NCI-H1436 (cell line): Measurements from ENCODE around the gene ZNF532.

ENCODE experiments used
- DNase-seq: peaks from one replicate; lab custom pipeline; 2025; lab: John Stamatoyannopoulos, UW

Gene ZNF532

DNA sequence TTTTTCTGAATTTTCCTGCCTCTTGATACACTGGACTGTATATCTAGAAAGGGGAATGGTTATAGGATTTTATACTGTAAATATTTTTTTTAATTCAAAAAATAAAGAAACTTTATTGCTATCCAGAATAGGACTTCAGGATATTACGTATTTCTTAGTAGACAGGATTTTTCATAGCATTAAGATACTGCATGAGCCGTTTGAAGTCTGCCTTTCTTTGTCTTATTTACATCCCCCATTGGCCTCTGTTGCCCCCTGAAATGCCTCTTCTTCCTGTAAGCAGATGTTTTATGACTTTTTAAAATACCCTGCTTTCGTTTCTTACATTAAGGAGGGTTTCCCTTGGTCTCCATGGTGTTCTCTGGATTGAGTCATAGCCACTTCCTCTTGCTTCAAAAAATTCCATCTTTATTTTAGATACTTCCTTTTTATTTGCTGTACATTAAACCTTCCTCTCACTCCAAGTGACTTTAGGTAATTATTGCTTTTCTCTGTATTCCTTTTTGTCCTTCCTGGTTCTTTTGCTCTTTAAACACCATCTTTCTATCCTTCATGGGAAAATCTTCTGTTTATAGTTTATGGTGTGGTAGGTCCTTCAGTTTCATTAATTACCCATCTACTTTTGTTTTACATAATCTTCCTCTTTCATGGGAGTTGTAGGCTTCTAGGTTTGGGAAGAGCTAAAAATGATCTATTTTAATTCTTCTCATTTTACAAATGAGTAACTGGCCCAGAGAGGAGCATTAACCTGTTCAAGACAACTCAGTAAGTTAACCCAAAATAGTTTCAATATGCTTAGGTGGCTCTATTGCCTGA lies 72.6 kb downstream of the ZNF532 start:
- DNase-seq, result no peak

DNA sequence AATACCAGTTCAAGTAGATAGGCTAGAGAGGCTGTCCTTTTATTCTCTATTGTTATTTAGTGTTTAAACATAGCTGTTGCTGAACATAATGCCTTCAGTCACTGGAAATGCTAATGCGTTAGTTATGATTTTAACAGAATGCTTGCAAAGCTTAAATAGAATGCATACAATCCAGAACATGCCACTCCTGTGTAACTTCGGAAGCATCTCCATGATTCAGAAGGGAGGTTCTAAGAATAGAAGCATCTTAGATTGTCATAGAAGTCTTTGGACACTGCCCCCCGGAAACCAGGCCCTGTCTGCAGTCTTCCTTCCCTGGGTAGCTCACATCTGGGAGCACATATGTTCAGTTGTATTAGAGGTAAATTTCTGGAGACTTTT lies 73.2 kb downstream of the ZNF532 start:
- DNase-seq, result no peak

DNA sequence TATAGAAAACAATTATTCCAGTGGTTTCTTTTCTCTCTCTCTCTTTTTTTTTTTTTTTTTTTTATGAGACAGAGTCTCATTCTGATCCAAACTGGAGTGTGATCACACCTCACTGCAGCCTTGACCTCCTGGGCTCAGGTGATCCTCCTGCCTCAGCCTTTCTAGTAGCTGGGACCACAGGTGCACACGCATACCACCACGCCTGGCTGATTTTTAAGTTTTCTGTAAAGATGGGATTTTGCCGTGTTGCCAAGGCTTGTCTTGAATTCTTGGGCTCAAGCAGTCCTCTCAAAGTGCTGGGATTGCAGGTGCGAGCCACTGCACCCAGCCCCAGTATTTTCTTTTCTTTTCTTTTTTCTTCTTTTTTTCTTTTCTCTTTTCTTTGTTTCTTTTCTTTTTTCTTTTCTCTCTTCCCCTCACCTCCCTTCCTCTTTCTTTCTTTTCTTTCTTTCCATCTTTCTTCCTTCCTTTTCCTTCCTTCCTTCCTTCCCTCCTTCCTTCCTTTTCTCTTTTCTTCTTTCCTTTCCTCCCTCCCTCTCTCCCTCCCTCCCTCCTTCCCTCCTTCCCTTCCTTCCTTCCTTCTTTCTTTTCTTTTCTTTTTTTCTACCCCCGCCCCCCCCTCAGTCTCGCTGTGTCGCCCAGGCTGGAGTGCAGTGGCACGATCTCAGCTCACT lies 76.9 kb downstream of the ZNF532 start:
- DNase-seq, result no peak

DNA sequence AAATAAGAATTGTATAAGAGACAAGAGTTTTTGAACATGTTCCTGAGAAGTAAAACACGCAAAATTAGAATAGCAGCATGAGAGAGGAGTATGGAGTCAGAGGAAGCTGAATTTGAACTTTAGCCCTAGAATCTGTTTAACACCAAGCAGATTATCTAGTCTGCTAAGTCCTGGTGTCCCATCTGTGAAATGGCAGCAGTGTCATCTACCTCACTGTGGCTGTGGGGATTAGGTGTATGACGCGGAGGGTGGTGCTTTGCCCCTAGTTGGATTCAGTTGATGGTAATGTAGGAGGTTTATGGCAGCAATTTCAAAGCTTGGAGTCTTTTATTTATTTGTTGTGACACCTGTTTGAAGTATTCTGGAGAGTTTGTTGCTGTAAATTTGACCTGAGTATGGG lies 79.2 kb downstream of the ZNF532 start:
- no peak for DNase-seq

DNA sequence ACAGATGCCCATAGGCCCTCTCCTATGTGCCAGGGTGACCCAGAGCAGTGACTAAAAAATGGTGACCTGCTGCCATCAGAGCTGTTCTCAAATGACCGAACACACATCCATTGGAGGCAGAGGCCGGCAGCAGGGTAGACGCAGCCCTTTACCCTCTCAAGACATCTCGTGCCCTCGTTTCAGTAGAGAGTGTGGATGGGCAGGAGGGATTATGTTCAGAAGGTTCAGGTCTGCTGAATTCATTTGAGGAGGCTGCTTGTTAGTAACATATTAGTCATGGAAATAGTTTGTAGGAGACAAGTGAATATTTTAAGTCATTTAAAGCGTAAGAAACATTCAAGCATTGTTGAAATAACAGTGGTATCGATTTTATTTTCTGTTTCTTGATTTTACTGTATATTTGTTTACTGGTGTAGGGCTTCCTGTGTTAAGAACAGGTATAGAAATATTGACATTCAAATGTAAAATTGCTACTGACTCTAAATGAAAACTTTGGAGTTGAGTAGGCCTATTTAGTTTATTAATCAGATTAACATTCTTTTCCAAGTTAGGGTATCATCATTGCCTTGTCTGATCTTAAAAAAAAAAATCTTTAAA lies 82.6 kb downstream of the ZNF532 start:
- DNase-seq, result no peak

DNA sequence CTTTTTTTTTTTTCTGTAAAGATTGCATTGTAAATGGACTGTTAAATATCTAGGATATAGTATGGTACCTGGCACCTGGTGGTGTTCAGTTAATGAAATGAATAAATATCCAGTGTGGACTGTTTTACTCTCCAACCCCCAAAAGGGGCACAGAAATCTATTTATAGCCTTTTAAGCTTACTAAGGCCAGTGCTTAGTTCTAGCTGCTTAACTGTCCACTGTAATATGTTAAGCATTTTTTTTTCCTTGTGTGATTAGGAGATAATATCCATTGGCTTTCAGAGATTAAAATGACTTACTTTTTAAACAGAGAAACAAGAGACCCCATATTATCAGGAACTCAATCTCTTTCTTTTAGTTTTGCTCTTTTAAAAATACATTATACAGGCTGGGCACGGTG lies 84.4 kb downstream of the ZNF532 start:
- no peak for DNase-seq

DNA sequence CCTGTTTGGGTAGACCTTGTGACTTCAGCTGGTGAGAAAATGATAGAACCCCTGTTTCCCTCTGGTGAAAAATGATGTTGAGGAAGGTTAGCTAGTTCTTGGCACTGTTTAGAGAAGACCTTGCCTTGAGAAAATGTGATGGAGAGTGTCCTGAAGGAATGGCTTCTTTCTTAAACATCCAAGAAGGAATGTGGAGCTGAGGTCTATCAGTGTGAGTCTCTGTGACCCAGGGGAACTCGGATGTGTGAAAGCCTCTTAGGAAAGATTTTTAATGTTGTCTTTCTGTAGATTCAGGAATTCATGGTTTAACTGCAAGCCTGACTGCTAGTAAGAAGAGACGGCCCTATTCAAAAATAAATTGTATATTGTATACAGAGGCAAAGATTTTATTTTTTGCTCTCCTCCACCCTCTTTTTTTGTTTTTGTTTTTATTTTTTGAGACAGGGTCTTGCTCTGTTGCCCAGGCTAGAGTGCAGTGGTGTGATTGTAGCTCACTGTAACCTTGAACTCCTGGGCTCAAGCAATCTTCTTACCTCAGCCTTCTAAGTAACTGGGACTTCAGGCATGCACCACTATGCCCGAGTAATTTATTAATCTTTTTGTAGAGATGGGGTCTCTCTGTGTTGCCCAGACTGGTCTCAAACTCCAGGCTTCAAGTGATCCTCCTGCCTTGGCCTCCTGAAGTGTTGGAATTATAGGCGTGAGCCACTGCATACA lies 87.5 kb downstream of the ZNF532 start:
- DNase-seq, result no peak

DNA sequence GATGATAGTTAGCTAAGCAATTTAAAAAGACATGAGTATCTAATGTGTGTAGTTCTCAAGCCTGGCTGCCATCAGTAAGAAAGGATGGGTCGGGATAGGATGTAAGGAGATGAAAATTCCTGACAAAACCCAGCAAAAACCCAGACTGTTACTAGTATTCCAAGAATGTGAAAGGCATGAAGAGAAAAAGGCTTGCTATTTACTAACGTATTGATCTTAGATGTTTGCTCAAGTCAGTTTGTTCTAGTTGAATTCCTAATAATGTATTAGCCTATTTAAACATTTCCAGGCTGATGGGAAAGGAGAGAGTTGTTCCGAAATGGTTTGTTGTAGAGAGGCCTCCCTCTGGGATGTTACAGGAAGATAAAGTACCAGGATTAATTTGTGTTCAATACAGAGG lies 88.2 kb downstream of the ZNF532 start:
- no peak for DNase-seq

DNA sequence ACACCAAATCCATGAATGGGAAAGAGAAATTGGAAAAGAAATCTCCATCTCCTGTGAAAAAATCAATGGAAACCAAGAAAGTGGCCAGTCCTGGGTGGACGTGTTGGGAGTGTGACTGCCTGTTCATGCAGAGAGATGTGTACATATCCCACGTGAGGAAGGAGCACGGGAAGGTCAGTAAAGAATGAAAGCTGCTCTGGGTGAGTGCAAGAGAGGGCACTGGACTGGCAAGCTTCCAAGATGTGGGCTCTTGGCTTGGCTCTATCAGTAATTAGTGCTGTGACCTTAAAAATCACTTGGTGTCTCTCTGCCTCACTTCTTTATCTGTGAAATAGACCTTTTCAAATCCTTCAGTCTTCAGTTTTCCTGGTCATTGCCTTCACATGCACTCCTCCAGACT lies 89.0 kb downstream of the ZNF532 start:
- no peak for DNase-seq

DNA sequence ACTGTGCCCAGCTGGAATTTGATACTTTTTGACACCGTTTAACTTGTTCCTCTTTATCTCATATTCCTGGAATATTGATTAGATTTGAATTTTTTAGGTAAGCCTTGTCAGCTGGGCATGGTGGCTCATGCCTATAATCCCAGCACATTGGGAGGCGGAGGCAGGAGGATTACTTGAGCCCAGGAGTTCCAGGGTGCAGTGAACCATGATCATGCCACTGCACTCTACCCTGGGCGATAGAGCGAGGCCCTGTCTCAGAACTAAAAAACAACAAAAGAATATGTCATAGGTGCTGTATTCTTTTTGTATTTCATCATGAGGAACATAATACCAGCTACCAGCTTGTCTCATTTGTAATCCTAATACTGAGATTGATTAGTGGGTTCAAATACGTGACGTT lies 90.3 kb downstream of the ZNF532 start:
- DNase-seq, result no peak

DNA sequence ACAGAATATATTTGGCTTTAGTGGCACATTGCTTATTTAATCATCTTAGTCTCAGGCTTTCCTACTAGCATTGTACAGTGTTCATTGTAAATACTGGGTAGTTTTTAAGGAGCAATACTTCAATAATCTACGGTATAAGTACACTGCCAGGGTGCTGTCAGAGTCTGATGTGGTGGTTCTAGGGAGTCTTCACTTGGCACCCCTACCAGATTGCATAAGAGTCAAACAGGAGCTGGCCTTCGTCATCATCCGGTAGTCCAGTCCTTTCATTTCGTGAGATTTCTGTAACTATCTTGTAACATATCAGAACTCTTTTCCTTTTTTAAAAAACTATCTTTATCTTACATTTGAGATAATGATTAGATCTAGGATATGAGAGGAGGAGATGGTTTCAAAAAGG lies 91.1 kb downstream of the ZNF532 start:
- DNase-seq, result no peak

DNA sequence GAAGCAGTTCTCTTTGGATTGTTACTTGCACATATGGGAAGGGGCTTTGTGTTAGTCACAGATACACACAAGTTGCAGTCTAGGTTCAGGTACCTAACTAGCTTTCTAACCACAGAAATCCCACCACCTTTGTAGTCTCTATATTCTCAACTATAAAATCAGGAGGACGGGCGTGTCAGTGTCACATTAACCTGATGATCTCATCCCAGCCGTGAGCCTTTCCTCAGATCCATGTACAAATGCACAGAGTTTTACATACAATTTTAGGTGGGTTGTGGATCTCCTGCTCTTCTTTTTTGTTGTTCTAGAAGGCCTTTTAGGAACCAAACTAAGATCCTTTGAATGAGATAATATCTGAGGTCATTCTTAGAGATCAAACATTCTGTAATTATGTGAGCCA lies 94.0 kb downstream of the ZNF532 start:
- DNase-seq, result no peak

DNA sequence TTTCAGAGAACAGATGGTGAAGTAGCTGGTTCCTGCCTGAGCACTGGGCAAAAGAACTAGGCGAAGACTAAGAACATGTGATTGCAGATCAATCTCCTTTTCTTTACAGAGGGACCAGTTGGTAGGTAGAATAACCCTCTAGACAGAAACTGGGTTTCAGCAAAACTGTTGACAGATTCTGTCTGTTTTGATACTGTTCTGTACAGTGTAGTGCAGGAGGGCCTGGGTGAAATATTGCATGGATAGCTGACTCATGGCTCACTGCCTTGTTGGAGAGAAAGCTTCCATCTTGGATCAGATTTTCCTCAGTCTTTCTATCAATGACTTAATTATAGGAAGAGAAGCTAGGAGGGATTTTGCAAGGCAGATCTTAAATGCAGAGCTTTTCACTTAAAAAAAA lies 95.8 kb downstream of the ZNF532 start:
- no peak for DNase-seq

DNA sequence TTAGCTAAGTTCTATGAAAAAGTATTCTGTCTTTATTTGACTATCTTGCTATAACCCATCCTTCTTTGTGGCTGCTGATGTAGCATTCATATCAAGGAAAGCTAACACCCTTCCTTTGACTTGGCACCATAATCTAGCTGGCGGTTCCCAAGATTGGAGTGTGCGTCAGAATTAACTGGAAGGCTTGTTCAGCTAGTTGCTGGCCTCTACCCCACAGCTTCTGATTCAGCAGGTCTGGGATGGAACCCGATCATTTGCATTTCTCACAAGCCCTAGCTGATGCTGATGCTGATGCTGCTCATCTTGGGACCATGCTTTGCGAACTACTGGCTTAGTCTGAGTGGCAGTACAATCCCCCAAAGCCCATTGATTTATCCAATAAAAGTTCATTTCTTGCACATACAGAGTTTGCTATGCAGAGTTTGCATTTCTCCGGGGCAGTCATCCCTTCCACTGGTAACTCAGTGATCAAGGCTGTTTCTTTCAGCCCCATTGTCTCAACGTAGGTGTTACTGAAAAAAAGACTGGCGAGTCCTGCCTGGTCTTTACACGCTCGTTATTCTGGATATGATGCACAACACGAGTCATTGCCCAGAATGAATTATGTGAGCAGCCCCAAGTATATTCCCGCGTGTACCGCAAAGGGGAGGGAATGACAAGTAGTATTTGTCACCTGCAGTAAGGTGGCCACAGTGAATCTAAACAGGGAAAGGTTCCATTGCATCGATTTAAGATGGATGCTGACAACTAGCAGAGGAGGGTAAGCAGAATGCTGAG lies 96.5 kb downstream of the ZNF532 start:
- no peak for DNase-seq

DNA sequence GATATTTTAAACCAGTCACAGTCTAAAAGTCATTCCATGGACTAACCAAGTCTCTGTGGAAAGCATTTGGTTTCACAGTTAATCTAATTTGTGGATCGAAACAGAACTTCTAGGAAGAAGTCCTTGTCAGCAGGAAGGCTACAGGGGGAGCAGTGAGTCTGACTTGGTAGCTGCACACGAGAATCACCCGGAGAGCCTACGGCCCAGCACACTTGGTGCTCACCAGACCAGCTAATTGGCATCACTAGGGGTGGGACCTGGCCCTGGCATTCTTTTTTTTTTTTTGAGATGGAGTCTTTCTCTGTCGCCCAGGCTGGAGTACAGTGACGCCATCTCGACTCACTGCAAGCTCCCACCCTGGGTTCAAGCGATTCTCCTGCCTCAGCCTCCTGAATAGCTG lies 97.7 kb downstream of the ZNF532 start:
- DNase-seq, result no peak

DNA sequence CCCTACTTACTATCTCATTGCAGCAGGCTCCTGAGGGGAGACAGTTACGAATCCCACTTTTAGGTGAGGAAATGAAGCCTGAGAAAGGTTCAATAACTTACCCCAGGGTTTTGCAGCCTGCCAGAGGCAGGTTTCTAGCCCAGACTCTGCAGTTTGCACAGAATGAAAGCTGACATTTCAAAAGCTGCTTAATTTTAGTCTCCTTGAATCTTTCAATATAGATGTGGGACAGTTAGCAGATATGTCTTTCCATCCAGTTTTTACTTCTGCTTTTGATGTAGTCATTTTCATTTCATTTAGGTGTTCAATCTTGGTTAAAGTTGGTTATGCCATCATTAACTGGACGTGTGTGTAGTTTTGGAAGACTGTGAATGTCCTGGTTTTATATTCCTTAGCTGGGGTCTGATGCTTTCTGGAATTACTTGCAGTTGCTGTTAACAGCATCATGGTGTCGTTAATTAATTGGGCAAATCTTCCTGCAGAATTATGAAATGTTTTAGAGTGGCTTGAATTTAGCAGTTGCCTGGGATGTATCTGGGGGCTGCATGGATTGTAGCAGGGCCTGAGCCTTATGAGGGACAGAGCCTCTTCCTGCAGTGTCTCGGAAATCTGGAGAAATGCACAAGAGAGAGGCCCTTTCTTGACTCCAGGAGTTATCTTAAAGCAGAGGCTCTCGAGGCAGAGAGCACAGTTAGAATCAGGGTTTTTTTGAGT lies 100.8 kb downstream of the ZNF532 start:
- no peak for DNase-seq

DNA sequence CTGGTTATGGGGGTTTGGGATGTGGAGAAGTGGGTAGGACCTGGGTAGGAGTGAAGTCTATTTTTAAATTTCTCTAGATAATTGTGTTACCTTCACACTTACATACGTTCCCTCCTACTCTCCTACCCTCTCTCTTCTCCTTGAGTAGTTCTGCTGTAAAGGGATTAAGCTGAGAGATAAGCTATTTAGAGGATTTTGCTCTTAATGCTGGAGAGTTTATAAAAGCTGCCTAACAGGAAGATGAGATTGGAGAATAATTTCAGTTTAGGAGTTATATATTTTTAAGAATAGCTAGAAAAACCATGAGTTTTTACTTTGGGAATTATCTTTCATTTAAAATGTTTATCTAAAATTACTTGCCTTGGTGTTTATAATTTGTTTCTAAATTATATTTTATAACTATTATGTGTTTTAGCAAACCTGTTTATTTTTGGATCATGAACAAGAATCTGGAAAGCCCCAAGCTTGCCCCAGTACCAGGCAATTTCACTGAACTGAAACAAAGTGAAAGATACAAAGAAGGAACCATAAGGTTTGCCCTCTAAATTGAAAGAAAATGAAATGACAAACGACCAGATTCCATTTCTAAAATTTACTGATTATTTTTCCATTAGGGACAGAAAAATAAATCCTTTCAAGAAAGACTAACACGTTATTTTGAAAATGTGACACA lies 101.5 kb downstream of the ZNF532 start:
- no peak for DNase-seq

DNA sequence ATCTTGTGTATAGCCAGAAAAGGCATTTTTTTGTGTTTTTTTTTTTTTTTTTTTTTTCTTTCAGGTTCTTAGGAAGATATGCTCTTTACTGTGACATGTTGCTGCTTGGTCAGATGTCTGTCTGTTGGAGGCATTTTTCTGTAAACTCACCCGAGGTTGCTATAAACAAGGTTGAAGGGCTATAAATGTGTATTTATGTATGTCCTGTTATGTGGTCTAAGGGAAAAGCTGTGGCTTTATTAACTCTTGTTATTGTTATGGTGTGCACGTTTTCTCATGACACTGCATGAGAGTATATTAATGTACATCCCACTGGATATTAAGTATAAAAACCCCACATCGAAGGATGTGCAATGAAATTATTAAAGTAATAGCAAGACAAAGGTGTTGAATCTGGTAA lies 102.0 kb downstream of the ZNF532 start:
- no peak for DNase-seq

DNA sequence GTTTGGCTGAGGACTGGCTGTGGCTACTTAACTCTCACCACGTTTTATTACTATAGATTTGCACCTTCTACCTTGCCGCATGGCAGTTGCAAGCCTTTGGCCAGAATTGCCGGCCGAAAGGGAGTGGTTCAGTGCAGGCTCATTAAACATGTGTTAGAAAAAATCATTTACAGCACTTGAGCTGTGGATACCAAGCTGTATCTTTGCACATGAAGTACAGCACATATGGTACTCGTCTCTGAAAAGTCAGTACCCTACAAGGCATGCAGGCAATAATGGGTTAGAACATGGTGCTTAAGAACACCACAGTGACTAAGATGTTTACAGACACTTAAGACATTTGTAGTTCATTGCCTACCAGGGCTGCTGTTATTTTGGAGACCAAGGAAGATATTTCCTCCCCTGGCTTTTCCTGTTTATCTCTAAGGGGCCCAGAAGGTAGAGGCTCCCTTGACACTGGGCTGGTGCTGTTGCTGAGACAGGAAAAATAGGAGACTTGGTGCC lies 103.1 kb downstream of the ZNF532 start:
- no peak for DNase-seq

DNA sequence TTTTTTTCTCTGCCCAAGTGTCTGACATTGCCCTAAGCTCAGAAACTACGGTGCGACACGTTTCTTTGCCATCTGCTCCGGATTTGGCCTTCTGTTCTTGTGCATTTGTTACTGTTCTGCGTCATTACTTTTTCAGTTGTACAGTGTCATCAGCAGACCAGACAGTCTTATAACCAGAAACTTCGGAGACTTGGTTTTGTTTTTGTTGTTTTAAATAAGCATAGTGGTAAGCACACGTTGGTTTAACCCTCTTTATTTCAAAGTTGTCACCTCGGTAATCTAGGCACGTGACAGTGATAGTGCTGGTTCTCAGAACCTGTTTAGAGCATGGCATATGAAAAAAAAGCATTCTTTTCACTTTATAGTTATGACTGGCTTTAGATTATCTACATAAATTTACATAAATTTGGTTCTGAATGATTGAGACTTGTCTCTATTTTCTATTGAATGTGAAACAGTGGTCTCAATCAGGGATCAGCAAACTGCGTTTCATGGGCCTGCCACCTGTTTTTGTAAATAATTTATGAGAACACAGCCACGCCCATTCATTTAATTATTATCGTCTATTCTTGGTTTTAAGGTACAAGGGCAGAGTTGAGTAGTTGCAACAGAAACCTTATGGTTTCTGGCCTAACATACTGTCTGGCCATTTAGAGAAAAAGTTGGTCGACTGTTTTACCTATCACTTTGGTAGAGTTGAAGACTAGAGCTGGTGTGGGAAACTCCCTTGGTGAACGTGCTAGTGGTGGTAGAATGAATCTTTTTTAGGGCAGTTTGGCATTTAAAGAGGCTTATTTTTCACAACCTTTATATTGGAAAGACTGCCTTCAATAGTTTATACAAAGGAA lies 106.5 kb downstream of the ZNF532 start:
- no peak for DNase-seq
